MG63 (cell line): Measurements from ENCODE around the gene ARL15. TPM values are rescaled to one million over a fixed set of nuclear protein-coding genes. Genes with fewer than 3 reads are reported as not detected.

Experiments
- DNase-seq: peaks from one replicate; pipeline ENCODE4 v3.0.0-alpha.2; 2020
- H3K27me3 ChIP-seq: fragments of 250-450 bp; sonication (Bioruptor Pico); 2 replicates; pipeline ENCODE4 v1.5.1; 2020; ENCODE audit warnings: mild to moderate bottlenecking, moderate library complexity
- H3K36me3 ChIP-seq: fragments of 250-450 bp; sonication (Bioruptor Pico); 2 replicates; pipeline ENCODE4 v1.5.1; 2020; ENCODE audit warnings: mild to moderate bottlenecking, moderate library complexity
- H3K4me3 ChIP-seq: fragments of 250-450 bp; sonication (Bioruptor Pico); 2 replicates; pipeline ENCODE4 v1.5.1; 2020; ENCODE audit warnings: mild to moderate bottlenecking, moderate library complexity
- H3K9me3 ChIP-seq: fragments of 250-450 bp; sonication (Bioruptor Pico); 2 replicates; pipeline ENCODE4 v1.5.1; 2020; ENCODE audit warnings: mild to moderate bottlenecking, moderate library complexity
- total RNA-seq: library from RNA; depleted of rRNA; stranded (reverse); fragments of >200 nt; shearing (Covaris generic); gene quantifications from 2 replicates; pipeline ENCODE4 v1.2.3, GENCODE V29; 2014; ENCODE audit warnings: low replicate concordance

ARL15 gene
- total RNA-seq, 1 experiment from 2014 or later: 5.8 TPM

- no peaks in the 10 kb centered on the region for H3K9me3 ChIP-seq
- no peaks in the 10 kb centered on the region for H3K36me3 ChIP-seq
- H3K4me3 ChIP-seq: no peak overlapping the region
- H3K27me3 ChIP-seq: no peaks in the 10 kb centered on the region
- no peak for DNase-seq
Measured at GRCh38 chr5:53923961-53924360, 386.4 kb downstream of the ARL15 start.

GRCh38 chr5:53922508-53923498 lies 387.6 kb downstream of the ARL15 start:
- no peaks in the 10 kb centered on the region for H3K9me3 ChIP-seq
- H3K27me3 ChIP-seq: no peaks in the 10 kb centered on the region
- DNase-seq: no peak
- H3K4me3 ChIP-seq: no peak overlapping the region
- no peaks in the 10 kb centered on the region for H3K36me3 ChIP-seq

GRCh38 chr5:53917826-53918225 lies 392.5 kb downstream of the ARL15 start:
- Histone ChIP-seq H3K4me3 (no peak overlapping the region), H3K9me3 (no peaks in the 10 kb centered on the region), H3K27me3 (no peaks in the 10 kb centered on the region), H3K36me3 (no peaks in the 10 kb centered on the region)
- no peak for DNase-seq

- H3K9me3 ChIP-seq: no peaks in the 10 kb centered on the region
- H3K36me3 ChIP-seq: no peaks in the 10 kb centered on the region
- H3K4me3 ChIP-seq: no peak overlapping the region
- H3K27me3 ChIP-seq: no peaks in the 10 kb centered on the region
- no peak for DNase-seq
Measured at GRCh38 chr5:53917095-53917494, 393.3 kb downstream of the ARL15 start.

- no peak for DNase-seq
- H3K9me3 ChIP-seq: no peaks in the 10 kb centered on the region
Measured at GRCh38 chr5:53915120-53915519, 395.3 kb downstream of the ARL15 start.

GRCh38 chr5:53913941-53914340 lies 396.4 kb downstream of the ARL15 start:
- DNase-seq: no peak
- Histone ChIP-seq H3K9me3 (no peaks in the 10 kb centered on the region), H3K4me3 (no peak overlapping the region), H3K27me3 (no peaks in the 10 kb centered on the region), H3K36me3 (no peaks in the 10 kb centered on the region)

More at GRCh38 chr5:53915120-53915519, 395.3 kb downstream of the ARL15 start:
- Histone ChIP-seq H3K36me3 (no peaks in the 10 kb centered on the region), H3K4me3 (no peak overlapping the region), H3K27me3 (no peaks in the 10 kb centered on the region)

GRCh38 chr5:53908757-53909156 lies 401.6 kb downstream of the ARL15 start:
- no peak for DNase-seq

GRCh38 chr5:53907827-53908226 lies 402.5 kb downstream of the ARL15 start:
- Histone ChIP-seq H3K27me3 (no peaks in the 10 kb centered on the region), H3K9me3 (no peaks in the 10 kb centered on the region), H3K36me3 (no peaks in the 10 kb centered on the region), H3K4me3 (no peak overlapping the region)
- no peak for DNase-seq

More at GRCh38 chr5:53908757-53909156, 401.6 kb downstream of the ARL15 start:
- Histone ChIP-seq H3K27me3 (no peaks in the 10 kb centered on the region), H3K4me3 (no peak overlapping the region), H3K9me3 (no peaks in the 10 kb centered on the region), H3K36me3 (no peaks in the 10 kb centered on the region)

- DNase-seq: no peak
- no peaks in the 10 kb centered on the region for H3K27me3 ChIP-seq
- H3K4me3 ChIP-seq: no peak overlapping the region
- no peaks in the 10 kb centered on the region for H3K9me3 ChIP-seq
- no peaks in the 10 kb centered on the region for H3K36me3 ChIP-seq
Measured at GRCh38 chr5:53906736-53907135, 403.6 kb downstream of the ARL15 start.

- no peak for DNase-seq
- H3K36me3 ChIP-seq: no peaks in the 10 kb centered on the region
- no peaks in the 10 kb centered on the region for H3K9me3 ChIP-seq
- H3K27me3 ChIP-seq: no peaks in the 10 kb centered on the region
- no peak overlapping the region for H3K4me3 ChIP-seq
Measured at GRCh38 chr5:53902296-53902907, 408.0 kb downstream of the ARL15 start.

- Histone ChIP-seq H3K9me3 (no peaks in the 10 kb centered on the region; the same call in 1 of the 2 replicates), H3K4me3 (no peak overlapping the region), H3K27me3 (no peaks in the 10 kb centered on the region), H3K36me3 (no peaks in the 10 kb centered on the region)
- DNase-seq: no peak
Measured at GRCh38 chr5:53900677-53901076, 409.7 kb downstream of the ARL15 start.

GRCh38 chr5:53895091-53895683 lies 415.2 kb downstream of the ARL15 start:
- no peak overlapping the region for H3K4me3 ChIP-seq
- DNase-seq: no peak
- no peaks in the 10 kb centered on the region for H3K36me3 ChIP-seq
- H3K9me3 ChIP-seq: no peaks in the 10 kb centered on the region; the same call in 1 of the 2 replicates
- H3K27me3 ChIP-seq: no peaks in the 10 kb centered on the region

- no peak for DNase-seq
- Histone ChIP-seq H3K4me3 (no peak overlapping the region), H3K36me3 (no peaks in the 10 kb centered on the region), H3K9me3 (no peaks in the 10 kb centered on the region; the same call in 1 of the 2 replicates), H3K27me3 (no peaks in the 10 kb centered on the region)
Measured at GRCh38 chr5:53893626-53894025, 416.7 kb downstream of the ARL15 start.

- no peaks in the 10 kb centered on the region for H3K36me3 ChIP-seq
- no peak overlapping the region for H3K4me3 ChIP-seq
- H3K9me3 ChIP-seq: no peaks in the 10 kb centered on the region; the same call in 1 of the 2 replicates
- no peaks in the 10 kb centered on the region for H3K27me3 ChIP-seq
- DNase-seq: no peak
Measured at GRCh38 chr5:53892224-53892623, 418.1 kb downstream of the ARL15 start.

GRCh38 chr5:53891159-53891558 lies 419.2 kb downstream of the ARL15 start:
- Histone ChIP-seq H3K9me3 (no peaks in the 10 kb centered on the region), H3K27me3 (no peaks in the 10 kb centered on the region), H3K36me3 (no peaks in the 10 kb centered on the region), H3K4me3 (no peak overlapping the region)
- no peak for DNase-seq

- DNase-seq: no peak
- Histone ChIP-seq H3K4me3 (no peak overlapping the region), H3K27me3 (no peaks in the 10 kb centered on the region), H3K36me3 (no peaks in the 10 kb centered on the region), H3K9me3 (no peaks in the 10 kb centered on the region)
Measured at GRCh38 chr5:53890490-53890889, 419.9 kb downstream of the ARL15 start.

GRCh38 chr5:53884844-53885243 lies 425.5 kb downstream of the ARL15 start:
- no peaks in the 10 kb centered on the region for H3K27me3 ChIP-seq
- H3K4me3 ChIP-seq: no peak overlapping the region
- no peaks in the 10 kb centered on the region for H3K9me3 ChIP-seq
- H3K36me3 ChIP-seq: no peaks in the 10 kb centered on the region
- no peak for DNase-seq
